Heart left ventricle (tissue), 16 donors: ENCODE measurements around the gene LSP1. TPM values are rescaled to one million over a fixed set of nuclear protein-coding genes. Genes with fewer than 3 reads are reported as not detected.

Experiments used
- ATAC-seq, 4 donors: fragments of 200-7000 bp; cut with Tn5 transposase; one replicate each; pipeline ENCODE4 v1.9.1; 2020 to 2022; ENCODE audit warnings: moderate library complexity in 4 of 4, mild to moderate bottlenecking in 3 of 4, moderate number of reproducible peaks in 1 of 4
- DNase-seq, 5 donors: peaks; one replicate each; pipeline ENCODE4 v3.0.0-alpha.2; 2020
- H3K27ac ChIP-seq, 12 donors: fragments of 200-600 bp; sonication (generic) in 4 of 12; one replicate each; pipeline versions ENCODE4 v1.5.0 to v1.8.0; 2016 to 2022; ENCODE audit warnings: mild to moderate bottlenecking in 2 of 12
- H3K27me3 ChIP-seq, 9 donors: fragments of 200-600 bp; sonication (generic) in 2 of 9; one replicate each; pipeline versions ENCODE4 v1.5.1 to v1.8.0; 2016 to 2022; ENCODE audit warnings: mild to moderate bottlenecking in 3 of 9
- H3K36me3 ChIP-seq, 9 donors: fragments of 200-600 bp; sonication (generic) in 2 of 9; one replicate each; pipeline versions ENCODE4 v1.5.0 to v1.8.0; 2018 to 2022; ENCODE audit warnings: mild to moderate bottlenecking in 2 of 9
- H3K4me1 ChIP-seq, 12 donors: fragments of 200-600 bp; sonication (generic) in 4 of 12; one replicate each; pipeline versions ENCODE4 v1.5.0 to v1.8.0; 2016 to 2022; ENCODE audit warnings: mild to moderate bottlenecking in 3 of 12
- H3K4me3 ChIP-seq, 12 donors: fragments of 200-600 bp; sonication (generic) in 4 of 12; one replicate each; pipeline versions ENCODE4 v1.5.0 to v1.8.0; 2017 to 2022; ENCODE audit warnings: mild to moderate bottlenecking in 9 of 12, moderate library complexity in 4 of 12
- H3K9me3 ChIP-seq, 12 donors: fragments of 200-600 bp; sonication (generic) in 4 of 12; one replicate each; pipeline versions ENCODE4 v1.5.0 to v1.8.0; 2016 to 2022; ENCODE audit warnings: mild to moderate bottlenecking in 1 of 12
- POLR2A ChIP-seq, 2 donors: fragments of 450-650 bp; IDR thresholded peaks; one replicate each; pipeline ENCODE4 v1.6.1; 2017; ENCODE audit warnings: antibody characterized with exemption in 2 of 2, mild to moderate bottlenecking in 2 of 2, moderate library complexity in 2 of 2
- WGBS, 4 donors: extraction: QIAGEN DNeasy Blood & Tissue Kit in 2 of 4; methylation state at CpG; one replicate each; pipeline versions ENCODE4 v1.1.5 to v1.1.7; 2013 to 2018; 5-methylcytosine and 5-hydroxymethylcytosine counted together
- intact Hi-C, 10 donors: fragments of 100-400 bp; cut with DNase I; formaldehyde crosslinking; loops; one replicate each; pipeline versions ENCODE4 v1.11.1 to v1.14.2; 2022
- polyA plus RNA-seq, 2 donors: library from polyadenylated mRNA; stranded (reverse); fragments of 200-250 nt; gene quantifications; one replicate each; pipeline ENCODE4 v1.2.3, GENCODE V29; 2013
- total RNA-seq, 9 donors: library from RNA; depleted of rRNA in 2 of 9; stranded (reverse); fragments of >200 nt in 2 of 9; fragmentation: NEBNext Ultra II Directional in 3 of 9; extraction: Animal tissue kit (Norgen Biotek cat#: 25700) in 3 of 9; gene quantifications; one replicate each; pipeline versions ENCODE4 v1.1.0 to v1.2.4, GENCODE V29; 2016 to 2023
- TF ChIP-seq, protein P1 (sequence below), 12 donors: fragments of 200-600 bp; sonication (generic) in 4 of 12; IDR thresholded peaks; one replicate each; pipeline versions ENCODE4 v1.5.0 to v1.8.0; 2018 to 2022; ENCODE audit warnings: antibody characterized with exemption in 12 of 12, mild to moderate bottlenecking in 5 of 12
- donor health status: ischemic (EF 13 %, LVEDD 7.1; RV severe dilation, severe dysfunction).
- donor health status: healthy with polysubstance abuse.
- donor health status: DM: no; HTN: yes; CAD: no.
- donor health status: DM: no; HTN: no; CAD: no.
- donor health status: ischemic (EF 25% LVEDD 6.9; RV normal size, moderate dysfunction).
- donor health status: ischemic (EF 25% LVEDD 5.7; RV mildly dilated, moderate dysfunction).
- donor health status: healthy.
- donor health status: DM: yes; HTN: yes; CAD: no.
- donor health status: ischemic (EF 35%, LVEDD 5.7; RV mildly dilated, moderate dysfunction).
- donor health status: nonischemic (EF 11% LVEDD 7.7; RV severe dilation, severe dysfunction).
- donor health status: DM: yes; HTN: yes; CAD: no.
- donor health status: PGD.
- donor health status: ischemic (EF 29% LVEDD 5.4; RV normal size, mild dysfunction).
- donor health status: nonischemic (EF 23%, LVEDD 6.1; RV moderate dilation, normal function).

LSP1 gene
- total and polyA plus RNA-seq, 11 donors, result 10.0 to 86.8 (median 16.4) TPM

DNA sequence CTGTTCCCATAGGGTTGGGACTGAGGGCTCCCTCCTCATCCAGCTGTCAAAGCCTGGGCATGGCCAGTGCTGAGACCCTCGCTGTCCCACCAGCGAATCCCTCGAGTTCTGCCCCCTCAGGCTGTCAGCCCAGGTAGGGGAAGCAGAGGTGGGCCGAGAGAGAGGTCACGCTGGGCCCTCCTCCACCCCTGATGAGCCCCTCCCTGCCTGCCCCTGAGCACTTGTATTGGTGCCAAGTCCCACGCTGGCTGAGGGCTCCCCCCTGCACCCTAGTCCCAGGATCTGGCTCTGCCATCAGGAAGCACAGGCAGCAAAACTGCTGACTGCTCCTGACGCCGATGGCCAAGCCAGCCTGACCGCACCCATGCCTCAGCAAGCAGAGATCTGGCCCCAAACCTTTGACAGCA lies 35.5 kb downstream of the LSP1 start:
- Histone ChIP-seq H3K27ac (peak overlapping the region in 2 of 12 donors; percentile 30 to 71), H3K27me3 (no peaks in the 10 kb centered on the region), H3K4me3 (no peak overlapping the region), H3K36me3 (peaks cover 0 to 63% (median 38%) of the 10 kb centered on the region in 9 donors), H3K4me1 (peaks cover 0 to 32% (median 0%) of the 10 kb centered on the region in 12 donors), H3K9me3 (no peaks in the 10 kb centered on the region)
- ATAC-seq (no peak), DNase-seq (peak in 2 of 5 donors; percentile 24 to 58)
- 67 to 86% (median 77%) methylated on average over 6 to 9 of the region's 9 CpGs for WGBS, 4 donors
- intact Hi-C loops, result loop anchor here in 2 of 10 donors (10.0 kb wide), 1 partner anchor 256 kb away; no protein-coding TSS in a partner anchor
- no peak for TF ChIP-seq POLR2A (IDR thresholded peaks at IDR 0.05)
- TF ChIP-seq, protein P1, sequence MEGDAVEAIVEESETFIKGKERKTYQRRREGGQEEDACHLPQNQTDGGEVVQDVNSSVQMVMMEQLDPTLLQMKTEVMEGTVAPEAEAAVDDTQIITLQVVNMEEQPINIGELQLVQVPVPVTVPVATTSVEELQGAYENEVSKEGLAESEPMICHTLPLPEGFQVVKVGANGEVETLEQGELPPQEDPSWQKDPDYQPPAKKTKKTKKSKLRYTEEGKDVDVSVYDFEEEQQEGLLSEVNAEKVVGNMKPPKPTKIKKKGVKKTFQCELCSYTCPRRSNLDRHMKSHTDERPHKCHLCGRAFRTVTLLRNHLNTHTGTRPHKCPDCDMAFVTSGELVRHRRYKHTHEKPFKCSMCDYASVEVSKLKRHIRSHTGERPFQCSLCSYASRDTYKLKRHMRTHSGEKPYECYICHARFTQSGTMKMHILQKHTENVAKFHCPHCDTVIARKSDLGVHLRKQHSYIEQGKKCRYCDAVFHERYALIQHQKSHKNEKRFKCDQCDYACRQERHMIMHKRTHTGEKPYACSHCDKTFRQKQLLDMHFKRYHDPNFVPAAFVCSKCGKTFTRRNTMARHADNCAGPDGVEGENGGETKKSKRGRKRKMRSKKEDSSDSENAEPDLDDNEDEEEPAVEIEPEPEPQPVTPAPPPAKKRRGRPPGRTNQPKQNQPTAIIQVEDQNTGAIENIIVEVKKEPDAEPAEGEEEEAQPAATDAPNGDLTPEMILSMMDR (IDR thresholded peaks at IDR 0.05), result no peak

DNA sequence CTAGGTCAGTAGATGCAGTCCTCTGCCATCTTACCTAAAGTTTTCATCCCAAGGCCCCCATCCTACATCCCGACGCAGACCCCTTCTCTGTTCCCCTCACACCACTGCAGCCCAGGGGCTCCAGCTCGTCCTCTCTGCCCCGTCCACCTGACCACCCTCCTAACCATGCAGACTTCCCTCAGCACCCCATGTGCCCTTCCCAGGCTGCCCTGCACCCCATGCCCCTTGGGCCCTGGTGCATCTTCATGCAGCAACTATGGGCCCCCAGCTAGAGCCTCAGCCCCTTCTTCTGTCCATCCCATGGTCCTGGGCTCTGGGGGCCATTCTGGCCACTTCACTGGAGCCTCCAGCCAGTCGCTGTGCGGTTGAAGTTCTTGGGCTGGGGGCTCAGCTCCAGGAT lies 35.9 kb downstream of the LSP1 start:
- 87 to 94% (median 93%) methylated on average over 6 of the region's 6 CpGs for WGBS, 4 donors
- no peak for ATAC-seq
- TF ChIP-seq, protein P1 (IDR thresholded peaks at IDR 0.05), result no peak
- TF ChIP-seq POLR2A (IDR thresholded peaks at IDR 0.05), result no peak
- Histone ChIP-seq H3K9me3 (no peaks in the 10 kb centered on the region), H3K36me3 (peaks cover 0 to 59% (median 38%) of the 10 kb centered on the region in 9 donors), H3K27ac (peak overlapping the region in 2 of 12 donors; percentile 30 to 71), H3K27me3 (no peaks in the 10 kb centered on the region), H3K4me1 (peaks cover 0 to 32% (median 0%) of the 10 kb centered on the region in 12 donors), H3K4me3 (peak overlapping the region in 1 of 12 donors; percentile 16)
- intact Hi-C loops, result loop anchor here in 2 of 10 donors (10.0 kb wide), 1 partner anchor 256 kb away; no protein-coding TSS in a partner anchor
- DNase-seq, result peak in 2 of 5 donors; percentile 22 to 25

DNA sequence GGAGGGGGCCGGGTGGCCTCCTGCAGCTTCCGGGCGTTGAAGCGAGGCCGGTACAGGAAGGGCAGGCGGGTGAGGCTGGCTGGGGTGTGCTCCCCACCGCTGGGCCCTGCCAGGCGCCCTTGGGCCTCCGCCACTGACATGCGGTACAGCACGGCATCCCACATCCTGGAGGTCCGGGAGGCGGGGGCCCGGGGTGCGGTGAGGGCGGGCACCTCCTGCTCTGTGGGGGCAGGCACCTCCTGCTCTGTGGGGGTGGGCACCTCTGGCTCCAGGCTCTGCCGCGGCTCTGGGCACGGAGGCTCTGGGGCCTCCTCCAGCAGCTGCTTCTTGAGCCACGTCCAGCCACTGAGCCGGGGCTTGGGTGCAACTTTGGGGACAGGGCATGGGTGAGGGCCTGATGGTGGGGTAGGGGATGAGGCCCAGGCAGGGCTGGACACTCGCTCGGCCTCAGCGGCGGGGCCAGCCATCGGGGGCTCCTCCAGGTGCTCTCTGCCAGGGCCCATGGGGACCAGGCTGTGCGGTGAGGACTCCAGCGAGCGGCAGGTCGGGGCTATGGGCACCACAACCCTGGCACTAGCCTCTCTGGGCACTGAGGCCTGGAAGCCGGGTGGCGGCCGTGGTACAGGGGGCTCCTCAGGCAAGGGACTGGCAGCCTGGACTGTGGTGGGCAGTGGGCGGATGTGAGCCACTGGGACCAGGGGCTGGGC lies 36.5 kb downstream of the LSP1 start:
- Histone ChIP-seq H3K4me3 (peak overlapping the region in 1 of 12 donors; percentile 16), H3K4me1 (peaks cover 0 to 32% (median 0%) of the 10 kb centered on the region in 12 donors), H3K27me3 (no peaks in the 10 kb centered on the region), H3K27ac (peak overlapping the region in 1 of 12 donors; percentile 71), H3K36me3 (peaks cover 0 to 53% (median 38%) of the 10 kb centered on the region in 9 donors), H3K9me3 (no peaks in the 10 kb centered on the region)
- 81 to 92% (median 86%) methylated on average over 20 to 34 of the region's 34 CpGs for WGBS, 4 donors
- TF ChIP-seq, protein P1 (IDR thresholded peaks at IDR 0.05), result no peak
- TF ChIP-seq POLR2A (IDR thresholded peaks at IDR 0.05), result no peak
- ATAC-seq, result peak in 2 of 4 donors; percentile 7 to 25
- peak in 3 of 5 donors; percentile 30 to 84 (median 41) for DNase-seq
- intact Hi-C loops, result loop anchor here in 2 of 10 donors (10.0 kb wide), 1 partner anchor 255 kb away; no protein-coding TSS in a partner anchor
